ENCODE measurements around the gene EIF4H. TPM values are rescaled to one million over a fixed set of nuclear protein-coding genes. Genes with fewer than 3 reads are reported as not detected.
"Not testable (repeated sequence)": the region's sequence is repeated elsewhere in the genome, so short reads cannot be mapped to it uniquely, and the experiment has no call there.

The EIF4H gene
- total RNA-seq = 390 and 404 TPM in 2 replicates

DNA sequence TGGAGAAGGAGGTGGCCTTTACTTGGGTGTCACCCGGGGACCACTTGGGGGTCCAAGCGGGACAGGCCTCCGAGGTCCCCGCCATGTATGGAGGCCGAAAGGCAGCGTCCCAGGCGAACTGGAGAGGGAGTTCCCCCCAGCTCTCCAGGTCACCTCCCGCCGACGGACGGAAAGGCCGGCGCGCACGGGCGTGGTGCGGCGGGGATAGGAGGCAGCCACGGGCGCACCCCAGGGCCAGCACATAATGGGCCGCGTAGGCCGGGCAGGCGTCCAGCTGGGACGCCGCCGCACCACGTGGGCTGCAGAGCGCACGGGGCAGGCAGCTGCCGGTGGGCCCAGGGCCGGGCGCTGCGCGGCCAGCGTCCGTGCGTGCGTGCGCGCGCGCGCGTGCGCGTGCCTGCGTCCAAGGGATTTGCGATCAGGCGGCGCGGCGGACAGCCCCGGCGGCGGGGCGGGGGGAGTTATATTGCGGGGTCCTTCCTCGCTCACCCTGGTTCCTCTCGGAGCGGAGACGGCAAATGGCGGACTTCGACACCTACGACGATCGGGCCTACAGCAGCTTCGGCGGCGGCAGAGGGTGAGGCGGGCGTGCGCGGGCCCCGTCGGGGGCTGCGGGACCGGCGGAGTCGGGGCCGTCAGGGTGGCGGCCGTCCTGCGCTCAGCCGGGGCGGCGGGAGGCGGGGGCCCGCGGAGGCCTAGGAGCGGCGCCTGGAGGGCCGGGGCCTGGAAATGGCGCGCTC, at the start of gene EIF4H:
EIF4H (plus strand) TSS at position 491 of the 740 bp plus-strand sequence; CDS start at position 519, 28 bp downstream.
- peak; percentile 87 to 96 for DNase-seq (ENCODE audit: low read depth in 2 of 2)

DNA sequence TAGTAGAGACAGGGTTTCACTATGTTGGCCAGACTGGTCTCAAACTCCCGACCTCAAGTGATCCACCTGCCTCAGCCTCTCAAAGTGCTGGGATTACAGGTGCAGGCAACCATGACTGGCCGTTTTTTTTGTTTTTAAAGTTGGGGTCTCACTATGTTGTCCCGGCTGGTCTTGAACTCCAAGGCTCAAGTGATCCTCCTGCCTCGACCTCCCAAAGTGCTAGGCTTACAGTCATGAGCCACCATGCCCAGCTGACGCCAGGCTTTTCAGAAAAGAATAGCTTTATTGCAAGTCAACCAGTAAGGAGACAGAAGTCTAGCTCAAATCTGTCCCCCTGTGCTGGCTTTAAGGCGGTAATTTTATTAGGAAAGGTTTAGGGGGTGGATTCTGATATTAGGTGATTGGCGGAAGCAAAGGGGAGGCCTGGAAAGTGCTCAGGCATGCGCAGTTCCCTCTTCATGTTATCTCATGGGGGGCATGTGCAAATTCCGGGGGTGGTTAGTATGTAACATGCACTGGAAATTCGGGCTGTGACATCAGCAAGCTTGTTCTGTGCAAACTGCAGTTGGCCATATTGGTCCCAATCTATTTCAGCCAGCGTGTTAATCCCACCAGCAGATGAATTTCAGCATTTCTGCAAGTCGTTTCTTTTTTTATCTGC, 47.8 kb upstream of the EIF4H start:
- DNase-seq (ENCODE audit: low read depth in 2 of 2) = no peak

DNA sequence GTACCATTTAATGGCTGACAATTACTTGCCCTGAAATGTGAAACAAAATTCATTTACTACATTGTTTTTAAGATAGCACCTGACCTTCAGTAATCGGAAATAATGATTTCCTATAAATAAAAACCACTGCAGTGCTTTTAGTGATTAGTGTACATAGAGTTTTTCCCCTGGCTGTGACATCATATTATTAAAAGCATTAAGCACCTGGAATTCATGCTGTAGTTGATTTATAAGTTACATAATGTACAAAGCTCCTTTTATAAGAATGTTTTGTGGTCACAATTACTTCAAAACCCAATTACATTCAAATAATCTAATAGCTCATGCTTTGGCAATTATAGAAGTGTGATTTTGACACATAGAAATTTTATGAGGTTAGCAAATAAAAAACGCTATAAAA, 44.3 kb upstream of the EIF4H start:
- peak in 1 of 2 donors; percentile 12 for DNase-seq (ENCODE audit: low read depth in 2 of 2)

DNA sequence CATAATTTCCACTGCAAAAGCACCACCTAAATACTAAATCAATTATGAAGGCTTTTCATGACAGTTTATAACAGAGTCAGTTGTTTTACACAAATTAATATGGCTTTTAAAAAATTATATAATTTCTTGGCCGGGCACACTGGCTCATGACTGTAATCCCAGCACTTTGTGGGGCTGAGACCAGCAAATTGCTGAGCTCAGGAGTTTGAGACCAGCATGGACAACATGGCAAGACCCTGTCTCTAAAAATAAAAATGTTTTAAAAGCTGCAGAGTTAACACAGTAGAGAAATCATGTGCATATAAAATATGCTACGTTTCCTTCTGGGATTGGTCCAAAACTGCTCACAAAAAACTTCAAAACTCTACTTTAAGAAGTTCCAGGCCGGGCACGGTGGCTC, 43.6 kb upstream of the EIF4H start:
- DNase-seq (ENCODE audit: low read depth in 2 of 2) = no peak

DNA sequence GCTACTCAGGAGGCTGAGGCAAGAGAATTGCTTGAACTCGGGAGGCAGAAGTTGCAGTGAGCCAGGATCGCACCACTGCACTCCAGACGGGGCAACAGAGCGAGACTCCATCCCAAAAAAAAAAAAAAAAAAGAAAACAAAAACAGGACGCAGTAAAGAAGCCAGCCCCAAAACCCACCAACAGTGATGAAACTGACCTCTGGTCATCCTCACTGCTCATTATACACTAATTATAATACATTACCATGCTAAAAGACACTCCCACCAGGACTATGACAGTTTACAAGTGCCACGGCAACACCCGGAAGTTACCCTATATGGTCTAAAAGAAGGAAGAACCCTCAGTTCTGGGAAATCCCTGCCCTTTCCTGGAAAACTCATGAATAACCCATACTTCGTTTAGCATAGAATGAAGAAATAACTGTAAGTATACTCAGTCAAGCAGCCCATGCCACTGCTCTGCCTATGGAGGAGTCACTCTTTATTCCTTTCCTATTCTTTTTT, 40.0 kb upstream of the EIF4H start:
- no peak for DNase-seq (ENCODE audit: low read depth in 2 of 2)

DNA sequence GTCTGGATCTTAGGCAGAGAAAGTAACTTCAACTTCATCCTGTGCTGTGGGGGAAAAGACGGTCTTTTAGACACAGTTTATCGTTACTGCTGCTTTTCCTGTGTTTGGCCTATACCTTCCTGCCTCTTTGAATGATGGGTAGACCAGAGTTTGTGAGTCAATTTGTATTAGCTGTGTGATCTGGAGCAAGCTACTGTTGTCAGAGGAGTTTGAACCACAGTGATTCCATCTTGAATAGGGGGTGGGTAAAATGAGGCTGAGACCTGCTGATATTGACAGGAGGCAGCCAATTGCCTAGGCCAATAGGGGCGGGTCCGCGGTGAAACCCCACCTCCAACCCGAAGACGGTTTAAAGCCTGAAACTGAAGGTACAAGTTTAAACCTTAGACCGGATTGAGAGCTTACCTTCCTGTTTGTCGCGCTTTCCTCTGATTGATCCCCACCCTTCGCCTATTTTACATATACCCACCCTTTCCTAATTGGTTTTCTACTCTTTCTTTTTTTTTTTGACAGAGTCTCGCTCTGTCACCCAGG, 35.8 kb upstream of the EIF4H start:
- DNase-seq (ENCODE audit: low read depth in 2 of 2) = no peak

DNA sequence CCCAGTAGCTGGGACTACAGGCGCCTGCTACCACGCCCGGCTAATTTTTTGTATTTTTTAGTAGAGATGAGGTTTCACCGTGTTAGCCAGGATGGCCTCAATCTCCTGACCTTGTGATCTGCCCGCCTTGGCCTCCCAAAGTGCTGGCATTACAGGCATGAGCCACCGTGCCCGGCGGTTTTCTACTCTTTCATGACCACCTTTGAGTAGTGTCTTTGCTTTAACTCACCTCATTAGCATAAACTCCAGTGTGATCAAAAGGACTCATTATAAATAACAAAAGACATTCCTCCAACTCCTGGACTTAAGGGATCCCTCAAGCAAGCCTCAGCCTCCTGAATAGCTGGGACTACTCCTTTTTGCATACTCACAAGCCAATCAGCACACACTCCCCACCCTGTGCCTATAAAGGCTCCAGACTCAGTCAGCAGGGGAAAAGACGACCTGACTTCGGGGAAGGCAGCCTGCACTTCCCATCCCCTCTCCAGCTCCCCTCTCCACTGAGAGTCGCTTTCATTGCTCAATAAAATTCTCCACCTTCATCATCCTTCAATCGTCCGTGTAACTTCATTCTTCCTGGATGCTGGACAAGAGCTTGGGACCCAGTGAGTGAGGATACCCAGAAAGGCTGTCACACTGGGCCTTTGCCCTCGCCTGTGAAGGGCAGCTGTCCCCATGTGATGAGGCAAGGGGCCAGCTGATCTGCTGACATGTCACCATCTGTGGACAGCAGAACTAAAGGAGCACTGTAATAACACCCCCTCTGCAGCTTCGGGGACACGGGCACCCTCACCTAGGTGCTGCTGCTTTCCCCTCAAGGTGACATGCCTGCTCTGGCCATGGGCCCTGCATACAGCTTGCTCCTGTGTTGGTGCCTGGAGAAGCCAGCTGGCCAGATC, 35.0 kb upstream of the EIF4H start:
- no peak for DNase-seq (ENCODE audit: low read depth in 2 of 2)

DNA sequence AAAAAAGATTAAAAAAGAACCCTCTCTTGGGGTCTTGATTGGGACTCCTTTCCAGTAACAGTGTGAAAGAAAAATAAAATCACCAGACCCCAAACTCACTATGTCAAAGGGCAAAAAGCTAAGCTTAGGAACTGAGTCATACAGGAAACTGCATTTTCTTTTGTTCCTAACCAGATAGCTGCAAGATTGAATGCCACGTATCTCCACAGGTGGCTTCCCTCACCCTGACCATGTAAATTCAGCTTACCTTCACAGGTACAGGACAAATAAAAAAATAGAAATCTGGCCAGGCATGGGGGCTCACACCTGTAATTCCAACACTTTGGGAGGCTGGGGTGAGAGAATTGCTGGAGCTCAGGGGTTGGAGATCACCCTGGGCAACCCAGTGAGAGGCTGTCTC, 32.5 kb upstream of the EIF4H start:
- DNase-seq (ENCODE audit: low read depth in 2 of 2) = peak; percentile 14 to 55

DNA sequence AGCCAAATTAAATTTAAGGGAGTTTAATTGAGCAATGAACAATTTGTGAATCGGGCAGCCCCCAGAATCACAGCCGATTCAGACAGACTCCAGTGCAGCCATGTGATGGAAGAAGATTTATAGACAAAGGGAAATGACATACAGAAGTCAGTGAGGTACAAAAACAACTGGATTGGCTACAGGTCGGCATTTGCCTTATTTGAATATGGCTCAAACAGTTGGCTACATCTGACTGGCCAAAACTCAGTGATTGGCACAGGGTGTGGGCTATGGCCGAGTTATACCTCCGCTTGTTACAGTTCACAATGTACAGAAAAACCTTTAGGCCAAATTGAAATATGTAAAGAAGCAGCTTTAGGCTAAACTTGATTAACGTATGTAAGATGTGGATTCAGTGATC, 30.8 kb upstream of the EIF4H start:
- DNase-seq (ENCODE audit: low read depth in 2 of 2) = peak in 1 of 2 donors; percentile 11

DNA sequence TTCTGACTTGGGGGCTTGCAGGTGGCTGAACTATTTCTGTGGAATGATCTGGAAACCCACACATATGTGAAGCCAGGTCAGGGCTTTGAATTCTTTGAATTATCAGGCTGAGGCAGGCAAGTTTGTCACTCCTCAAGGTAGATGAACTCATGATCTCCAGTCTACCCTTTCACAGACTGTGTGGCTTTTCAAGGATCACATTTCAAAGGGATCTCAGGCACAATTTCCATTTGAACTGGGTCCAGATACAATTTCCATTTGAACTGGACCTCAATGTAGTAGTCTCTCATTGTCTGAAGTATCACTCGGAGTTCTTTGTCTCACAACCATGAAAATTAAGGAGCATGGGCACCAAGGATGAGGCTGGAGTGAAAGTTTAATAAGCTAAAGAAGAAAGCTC, 25.7 kb upstream of the EIF4H start:
- no peak for DNase-seq (ENCODE audit: low read depth in 2 of 2)

DNA sequence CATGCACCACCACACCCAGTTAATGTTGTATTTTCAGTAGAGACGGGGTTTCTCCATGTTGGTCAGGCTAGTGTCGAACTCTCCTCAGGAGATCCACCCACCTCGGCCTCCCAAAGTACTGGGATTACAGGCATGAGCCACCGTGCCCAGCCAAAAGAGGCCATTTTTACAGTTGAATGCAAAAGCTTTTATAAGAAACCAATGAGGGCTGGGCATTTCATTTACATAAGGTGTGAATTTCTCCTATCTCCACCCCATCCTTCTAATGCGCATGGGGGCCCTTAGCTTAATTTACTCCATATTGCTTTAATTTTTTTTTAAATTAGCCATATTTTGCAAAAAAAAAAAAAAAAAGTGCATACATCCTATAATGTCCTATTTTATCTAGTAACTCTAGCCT, 25.1 kb upstream of the EIF4H start:
- no peak for DNase-seq (ENCODE audit: low read depth in 2 of 2)

DNA sequence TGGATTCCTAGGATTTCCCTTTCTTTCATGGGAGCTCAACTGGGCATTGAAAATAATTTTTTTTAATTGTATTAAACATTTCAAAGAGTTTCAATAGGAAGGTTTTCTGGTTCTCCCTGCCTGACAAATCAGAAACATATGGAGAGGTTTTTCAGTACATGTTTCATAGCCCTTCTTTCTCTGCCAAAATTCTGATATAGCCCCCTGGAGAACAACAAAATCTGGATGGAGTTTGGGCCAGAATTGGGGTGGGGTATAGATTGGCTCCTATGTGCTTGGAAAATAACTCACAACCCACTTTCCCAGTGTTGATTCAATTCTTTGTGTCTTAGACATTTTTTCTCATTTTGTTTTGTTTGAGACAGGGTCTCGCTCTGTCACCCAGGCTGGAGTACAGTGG, 24.6 kb upstream of the EIF4H start:
- DNase-seq (ENCODE audit: low read depth in 2 of 2) = no peak

DNA sequence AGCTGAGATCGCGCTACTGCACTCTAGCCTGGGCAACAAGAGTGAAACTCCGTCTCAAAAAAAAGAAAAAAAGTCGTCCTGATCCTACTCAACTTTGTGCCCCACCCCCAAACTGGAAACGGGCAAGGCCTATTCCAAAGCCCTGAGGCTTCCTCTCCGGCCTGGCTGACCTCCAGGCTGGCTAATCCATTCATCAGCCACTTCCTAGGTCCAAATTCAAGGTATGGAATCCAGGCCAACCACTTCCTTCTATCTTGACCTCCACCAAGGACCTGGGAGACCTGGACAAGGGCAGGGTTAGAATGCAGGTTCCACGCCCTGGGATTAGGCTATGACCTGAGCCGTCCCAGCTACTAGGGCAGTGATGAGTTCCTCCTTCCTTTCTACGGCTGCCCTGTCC, 20.4 kb upstream of the EIF4H start:
- DNase-seq (ENCODE audit: low read depth in 2 of 2) = no peak

DNA sequence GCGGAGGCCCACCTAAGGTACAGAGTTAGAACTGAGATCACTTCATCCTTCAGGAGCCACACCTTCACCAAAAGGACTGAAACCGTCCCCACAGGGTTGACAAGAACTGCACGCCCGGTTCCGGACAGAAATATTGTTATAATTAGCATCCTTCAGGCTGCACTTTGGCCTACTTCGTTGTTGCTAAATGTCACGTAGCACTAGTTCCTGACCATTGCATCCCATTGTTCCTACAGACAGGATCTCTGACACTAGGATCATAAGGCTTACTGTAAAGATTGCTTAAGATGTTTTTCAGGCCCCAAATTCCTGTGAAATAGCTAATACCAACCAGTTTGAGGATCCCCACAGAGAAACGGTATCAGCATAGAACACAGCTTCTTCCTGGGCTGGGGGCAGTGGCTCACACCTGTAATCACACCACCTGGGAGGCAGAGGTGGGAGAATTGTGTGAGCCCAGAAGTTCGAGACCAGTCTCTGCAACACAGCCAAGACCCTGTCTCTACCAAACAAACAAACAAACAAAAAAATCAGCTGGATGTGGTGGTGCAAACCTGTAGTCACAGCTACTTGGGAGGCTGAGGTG, 18.3 kb upstream of the EIF4H start:
- no peak for DNase-seq (ENCODE audit: low read depth in 2 of 2)

DNA sequence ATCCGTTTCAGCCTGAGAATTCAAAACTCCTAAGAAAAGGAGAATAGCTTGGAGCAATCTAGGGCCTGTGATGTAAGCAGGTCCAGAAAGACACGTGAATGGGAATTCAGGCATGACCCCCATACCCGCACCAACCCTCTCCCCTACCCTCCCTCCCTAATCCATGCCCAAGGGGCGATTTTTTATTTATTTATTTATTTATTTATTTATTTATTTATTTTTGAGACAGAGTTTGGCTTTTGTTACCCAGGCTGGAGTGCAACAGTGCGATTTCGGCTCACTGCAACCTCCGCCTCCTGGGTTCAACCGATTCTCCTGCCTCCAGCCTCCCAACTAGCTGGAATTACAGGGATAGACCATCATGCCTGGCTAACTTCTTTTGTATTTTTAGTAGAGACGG, 16.6 kb upstream of the EIF4H start:
- no peak for DNase-seq (ENCODE audit: low read depth in 2 of 2)

DNA sequence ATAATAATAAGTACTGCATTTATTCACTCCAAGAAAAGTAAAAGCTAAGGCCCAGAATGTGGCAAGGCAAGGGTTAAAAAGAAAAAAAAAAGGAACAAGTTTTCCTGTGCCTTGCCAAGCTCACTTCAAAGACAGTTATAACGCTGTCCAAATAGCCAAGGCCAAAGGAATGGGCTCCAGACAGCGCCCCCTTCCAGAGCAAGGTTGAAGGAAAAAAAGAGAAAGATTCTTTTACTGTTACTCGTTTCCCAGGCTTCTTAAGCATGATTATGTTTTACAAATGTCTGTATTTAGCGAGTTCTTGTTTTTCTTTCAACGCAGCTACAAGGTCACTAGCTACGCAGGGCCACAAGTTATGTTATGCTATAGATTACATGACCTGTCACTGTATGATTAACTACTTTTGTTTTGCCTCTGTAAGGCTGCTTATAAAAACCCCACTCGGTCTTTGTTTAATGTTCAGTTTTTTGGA, 9.1 kb upstream of the EIF4H start:
- no peak for DNase-seq (ENCODE audit: low read depth in 2 of 2)

DNA sequence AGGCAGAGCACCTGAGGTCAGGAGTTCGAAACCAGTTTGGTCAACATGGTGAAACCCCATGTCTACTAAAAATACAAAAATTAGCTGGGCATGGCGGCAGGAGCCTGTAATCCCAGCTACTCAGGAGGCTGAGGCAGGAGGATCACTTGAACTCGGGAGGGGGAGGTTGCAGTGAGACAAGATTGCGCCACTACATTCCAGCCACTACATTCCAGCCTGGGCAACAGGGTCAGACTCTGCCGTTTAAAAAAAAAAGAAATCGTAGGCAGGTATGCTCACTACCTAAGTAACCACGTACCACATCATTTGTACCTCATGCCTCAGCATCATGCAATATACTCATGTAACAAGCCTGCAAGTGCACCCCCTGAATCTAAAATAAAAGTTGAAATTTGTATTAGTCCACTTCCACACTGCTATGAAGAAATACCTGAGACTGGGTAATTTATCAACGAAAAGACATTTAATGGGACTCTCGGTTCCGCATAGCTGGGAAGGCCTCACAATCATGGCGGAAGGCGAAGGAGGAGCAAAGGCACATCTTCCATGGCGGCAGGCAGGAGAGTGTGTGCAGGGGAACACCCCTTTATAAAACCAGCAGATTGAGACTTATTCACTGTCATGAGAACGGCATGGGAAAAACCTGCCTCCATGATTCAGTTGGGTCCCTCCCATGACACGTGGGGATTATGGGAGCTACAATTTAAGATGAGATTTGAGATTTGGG, 8.1 kb upstream of the EIF4H start:
- DNase-seq (ENCODE audit: low read depth in 2 of 2) = no peak

DNA sequence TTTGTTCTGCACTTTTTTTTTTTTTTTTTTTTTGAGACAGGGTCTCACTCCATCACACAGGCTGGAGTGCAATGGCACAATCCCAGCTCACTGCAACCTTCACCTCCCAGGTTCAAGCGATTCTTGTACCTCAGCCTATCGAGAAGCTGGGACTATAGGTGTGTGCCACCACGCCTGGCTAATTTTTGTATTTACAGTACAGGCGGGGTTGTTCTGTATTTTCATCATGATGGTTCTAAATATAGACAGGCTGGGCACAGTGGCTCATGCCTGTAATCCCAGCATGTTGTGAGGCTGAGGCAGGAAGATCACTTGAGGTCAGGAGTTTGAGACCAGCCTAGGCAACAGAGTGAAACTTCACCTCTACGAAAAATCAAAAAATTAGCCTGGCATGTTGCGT, 6.8 kb upstream of the EIF4H start:
- DNase-seq (ENCODE audit: low read depth in 2 of 2) = not testable (repeated sequence)

DNA sequence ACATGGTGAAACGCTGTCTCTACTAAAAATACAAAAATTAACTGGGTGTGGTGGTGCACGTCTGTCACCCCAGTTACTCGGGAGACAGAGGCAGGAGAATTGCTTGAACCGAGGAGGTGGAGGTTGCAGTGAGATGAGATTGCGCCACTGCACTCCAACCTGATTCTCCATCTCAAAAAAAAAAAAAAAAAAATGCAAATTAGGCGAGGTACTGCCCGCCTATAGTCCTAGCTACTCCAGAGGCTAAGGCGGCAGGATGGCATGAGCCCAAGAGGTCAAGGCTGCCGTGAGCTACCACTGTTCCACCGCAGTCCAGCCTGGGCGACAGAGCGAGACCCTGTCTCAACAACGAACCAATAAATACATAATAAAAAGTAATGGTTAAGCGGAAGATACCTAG, 1.1 kb upstream of the EIF4H start:
- DNase-seq (ENCODE audit: low read depth in 2 of 2) = no peak

DNA sequence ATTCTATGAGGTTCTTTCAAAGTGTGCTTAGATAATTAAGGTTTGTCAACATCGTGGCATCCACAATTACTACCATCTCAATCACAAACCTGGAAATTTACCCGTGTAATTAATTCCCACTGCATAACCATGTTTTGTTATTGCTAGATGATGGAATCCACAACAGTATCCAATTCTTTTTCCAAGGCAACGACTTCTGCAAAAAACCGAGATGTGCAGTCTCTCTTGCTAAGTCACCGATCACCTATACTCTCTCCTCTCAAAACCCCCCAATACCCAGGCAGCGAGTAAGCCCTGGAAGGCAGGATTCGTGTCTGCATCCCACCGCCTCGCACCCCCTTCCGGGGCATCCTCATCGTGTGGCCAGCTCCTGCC, 678 bp upstream of the EIF4H start:
- DNase-seq (ENCODE audit: low read depth in 2 of 2) = no peak
